ENCODE data around the gene TBC1D17.

The TBC1D17 gene

DNA sequence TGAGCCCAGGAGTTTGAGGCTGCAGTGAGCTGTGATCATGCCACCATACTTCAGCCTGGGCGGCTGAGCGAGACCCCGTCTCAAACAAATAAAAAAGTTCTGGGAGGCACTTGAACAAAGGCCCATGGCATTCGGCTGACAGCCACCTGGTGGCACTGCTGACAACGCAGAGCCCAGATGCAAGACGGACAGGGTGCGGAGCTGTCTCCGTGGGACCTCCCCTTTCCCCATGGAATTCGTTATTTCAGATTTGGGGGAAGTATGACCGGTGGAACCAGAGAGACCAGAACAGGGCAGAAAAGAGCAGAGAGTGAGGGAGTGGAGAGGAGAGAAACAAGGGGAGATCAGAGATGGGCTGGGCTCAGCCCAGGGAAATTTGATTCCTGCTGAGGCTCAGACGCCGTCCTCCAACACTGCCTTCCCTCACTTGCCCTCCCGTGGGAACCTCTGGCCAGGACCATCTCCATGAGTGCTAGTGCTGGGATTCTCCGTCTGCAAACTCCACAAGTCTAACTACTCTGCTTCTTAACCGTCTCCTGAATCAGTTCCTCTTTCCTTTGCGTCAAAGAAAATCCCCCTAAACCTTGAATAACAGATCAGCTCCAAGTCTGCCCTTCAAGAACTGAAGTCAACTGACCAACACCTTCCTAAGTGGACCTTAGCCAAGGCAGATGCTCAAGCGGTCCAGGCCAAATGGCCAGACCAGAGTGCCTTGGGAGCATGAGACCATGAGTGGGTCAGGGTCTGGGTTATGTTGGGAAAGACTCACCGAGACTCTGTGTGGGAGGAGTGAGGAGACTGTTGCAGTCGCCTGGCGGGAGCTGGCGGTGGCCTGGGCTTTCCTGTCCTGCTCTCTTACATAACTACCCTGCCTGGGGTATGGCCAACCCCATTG, 39.6 kb downstream of the TBC1D17 start:
- Histone ChIP-seq H3K27me3 (ENCODE audit: insufficient read depth, poor library complexity, severe bottlenecking) (no peaks in the 10 kb centered on the region), H3K4me3 (ENCODE audit: severe bottlenecking) (no peak overlapping the region), H3K36me3 (ENCODE audit: low read depth) (peaks cover 50% of the 10 kb centered on the region), H3K27ac (ENCODE audit: poor library complexity, severe bottlenecking) (no peak overlapping the region), H3K9me3 (ENCODE audit: severe bottlenecking) (no peaks in the 10 kb centered on the region), H3K4me1 (ENCODE audit: insufficient read depth, poor library complexity, severe bottlenecking) (no peaks in the 10 kb centered on the region)
- ATAC-seq (ENCODE audit: low read depth) = no peak
- DNase-seq (ENCODE audit: low spot score) = no peak
- TF ChIP-seq, protein P1, sequence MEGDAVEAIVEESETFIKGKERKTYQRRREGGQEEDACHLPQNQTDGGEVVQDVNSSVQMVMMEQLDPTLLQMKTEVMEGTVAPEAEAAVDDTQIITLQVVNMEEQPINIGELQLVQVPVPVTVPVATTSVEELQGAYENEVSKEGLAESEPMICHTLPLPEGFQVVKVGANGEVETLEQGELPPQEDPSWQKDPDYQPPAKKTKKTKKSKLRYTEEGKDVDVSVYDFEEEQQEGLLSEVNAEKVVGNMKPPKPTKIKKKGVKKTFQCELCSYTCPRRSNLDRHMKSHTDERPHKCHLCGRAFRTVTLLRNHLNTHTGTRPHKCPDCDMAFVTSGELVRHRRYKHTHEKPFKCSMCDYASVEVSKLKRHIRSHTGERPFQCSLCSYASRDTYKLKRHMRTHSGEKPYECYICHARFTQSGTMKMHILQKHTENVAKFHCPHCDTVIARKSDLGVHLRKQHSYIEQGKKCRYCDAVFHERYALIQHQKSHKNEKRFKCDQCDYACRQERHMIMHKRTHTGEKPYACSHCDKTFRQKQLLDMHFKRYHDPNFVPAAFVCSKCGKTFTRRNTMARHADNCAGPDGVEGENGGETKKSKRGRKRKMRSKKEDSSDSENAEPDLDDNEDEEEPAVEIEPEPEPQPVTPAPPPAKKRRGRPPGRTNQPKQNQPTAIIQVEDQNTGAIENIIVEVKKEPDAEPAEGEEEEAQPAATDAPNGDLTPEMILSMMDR (IDR thresholded peaks at IDR 0.05; ENCODE audit: poor library complexity, severe bottlenecking) = no peak

DNA sequence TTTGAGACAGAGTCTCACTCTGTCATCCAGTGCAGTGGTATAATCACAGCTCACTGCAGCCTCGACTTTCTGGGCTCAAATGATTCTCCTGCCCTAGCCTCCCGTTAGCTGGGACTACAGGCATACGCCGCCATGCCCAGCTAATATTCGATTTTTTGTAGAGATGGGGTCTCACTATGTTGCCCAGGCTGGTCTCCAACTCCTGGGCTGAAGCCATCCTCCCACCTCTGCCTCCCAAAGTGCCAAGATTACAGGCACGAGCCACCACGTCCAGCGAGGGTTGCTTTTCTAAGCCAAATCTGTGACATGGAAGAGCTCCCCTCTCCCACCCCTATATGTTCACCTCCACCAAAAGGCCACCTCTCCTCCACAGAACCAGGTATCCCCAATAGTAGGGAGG, 40.6 kb downstream of the TBC1D17 start:
- Histone ChIP-seq H3K4me1 (ENCODE audit: insufficient read depth, poor library complexity, severe bottlenecking) (no peaks in the 10 kb centered on the region), H3K36me3 (ENCODE audit: low read depth) (peaks cover 46% of the 10 kb centered on the region), H3K27ac (ENCODE audit: poor library complexity, severe bottlenecking) (no peak overlapping the region), H3K4me3 (ENCODE audit: severe bottlenecking) (no peak overlapping the region), H3K9me3 (ENCODE audit: severe bottlenecking) (no peaks in the 10 kb centered on the region), H3K27me3 (ENCODE audit: insufficient read depth, poor library complexity, severe bottlenecking) (no peaks in the 10 kb centered on the region)
- no peak for ATAC-seq (ENCODE audit: low read depth)
- DNase-seq (ENCODE audit: low spot score) = no peak
- TF ChIP-seq, protein P1 (IDR thresholded peaks at IDR 0.05; ENCODE audit: poor library complexity, severe bottlenecking) = no peak

DNA sequence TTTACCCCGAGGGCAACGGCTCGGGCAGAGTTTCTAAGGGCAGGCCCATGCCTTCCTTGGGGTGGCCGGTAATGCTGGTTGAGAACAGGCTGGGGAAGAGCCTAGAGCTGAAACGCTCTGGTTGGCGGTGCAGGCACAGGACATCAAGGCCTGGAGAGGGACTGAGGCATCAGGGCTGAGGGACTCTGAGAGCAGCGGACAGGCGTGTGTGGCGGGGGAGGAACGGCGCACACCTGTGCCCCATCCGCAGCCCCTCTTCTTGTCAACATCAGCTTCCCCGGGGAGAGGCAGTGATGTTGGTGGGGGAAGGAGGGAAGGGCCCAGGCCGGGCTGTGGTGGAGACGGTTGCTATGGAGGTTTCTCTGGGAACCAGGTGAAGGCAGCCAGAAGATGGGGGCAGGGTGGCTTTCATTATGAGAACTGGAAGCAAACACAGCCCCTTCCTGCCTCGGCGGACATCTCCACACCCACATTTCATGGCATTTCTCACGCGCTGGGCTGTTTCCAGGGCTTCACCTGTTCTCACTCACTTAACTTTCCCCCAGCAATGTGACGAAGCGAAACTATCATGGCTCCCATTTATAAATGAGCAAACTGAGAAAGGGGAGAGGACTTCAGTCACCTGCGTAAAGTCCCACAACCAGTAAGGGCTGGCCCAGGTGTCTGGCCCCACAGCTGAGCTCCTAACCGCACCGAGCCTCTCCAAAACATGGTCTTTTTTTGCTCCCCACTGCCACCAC, 43.3 kb downstream of the TBC1D17 start:
- H3K27ac ChIP-seq (ENCODE audit: poor library complexity, severe bottlenecking) = no peak overlapping the region

DNA sequence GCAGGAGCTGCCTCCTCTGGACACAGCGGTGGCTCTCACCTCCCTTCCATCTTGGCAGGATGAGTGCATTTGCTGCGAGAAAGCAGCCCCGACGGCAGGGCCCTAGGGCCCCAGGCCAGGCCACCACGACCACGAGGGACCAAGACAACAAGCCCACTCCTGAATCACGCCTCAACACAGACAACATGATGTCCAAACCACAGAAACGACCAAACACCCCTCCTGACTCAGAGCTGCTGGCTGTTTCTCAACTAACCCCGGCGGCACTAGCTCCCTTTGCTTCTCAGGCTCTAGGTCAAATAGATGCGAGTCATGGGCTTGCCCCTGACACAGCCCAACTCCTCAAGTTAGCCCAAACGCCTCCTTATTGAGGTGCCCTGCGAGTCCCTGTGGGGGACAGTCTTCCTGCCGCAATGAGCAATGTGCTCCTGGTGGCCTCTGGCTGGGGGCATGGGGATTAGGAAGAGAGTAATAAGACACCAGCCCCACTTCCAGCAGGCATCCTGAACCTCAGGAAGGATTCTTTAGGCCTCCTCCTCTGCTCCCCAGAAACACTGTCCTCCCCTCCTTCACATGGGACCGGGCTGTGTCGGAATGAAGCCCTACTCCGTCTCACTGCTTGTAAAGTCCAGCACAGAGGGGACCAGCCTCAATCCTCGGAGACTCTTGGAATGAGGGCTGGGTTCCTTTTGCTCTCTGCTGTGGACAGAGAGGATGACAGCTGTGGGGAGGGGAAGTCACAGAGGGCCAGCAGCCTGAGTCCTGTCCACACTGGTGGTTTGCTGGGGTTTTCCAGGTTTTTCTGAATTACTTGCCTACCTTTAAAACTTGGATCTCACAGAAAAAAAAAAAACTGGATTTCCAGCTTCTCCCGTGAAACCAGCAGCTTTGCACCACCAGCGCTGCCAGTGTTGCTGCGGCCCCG, 44.6 kb downstream of the TBC1D17 start:
- Histone ChIP-seq H3K27me3 (ENCODE audit: insufficient read depth, poor library complexity, severe bottlenecking) (no peaks in the 10 kb centered on the region), H3K4me1 (ENCODE audit: insufficient read depth, poor library complexity, severe bottlenecking) (no peaks in the 10 kb centered on the region), H3K4me3 (ENCODE audit: severe bottlenecking) (no peak overlapping the region), H3K27ac (ENCODE audit: poor library complexity, severe bottlenecking) (no peak overlapping the region), H3K36me3 (ENCODE audit: low read depth) (peaks cover 62% of the 10 kb centered on the region), H3K9me3 (ENCODE audit: severe bottlenecking) (no peaks in the 10 kb centered on the region)
- ATAC-seq (ENCODE audit: low read depth) (peak; percentile 29; the same call in 1 of the 3 replicates), DNase-seq (ENCODE audit: low spot score) (no peak)
- TF ChIP-seq, protein P1 (IDR thresholded peaks at IDR 0.05; ENCODE audit: poor library complexity, severe bottlenecking) = no peak

More for the DNA sequence above, 43.3 kb downstream of the TBC1D17 start:
- TF ChIP-seq, protein P1 (IDR thresholded peaks at IDR 0.05; ENCODE audit: poor library complexity, severe bottlenecking) = no peak
- Histone ChIP-seq H3K9me3 (ENCODE audit: severe bottlenecking) (no peaks in the 10 kb centered on the region), H3K36me3 (ENCODE audit: low read depth) (peaks cover 59% of the 10 kb centered on the region), H3K4me3 (ENCODE audit: severe bottlenecking) (no peak overlapping the region), H3K4me1 (ENCODE audit: insufficient read depth, poor library complexity, severe bottlenecking) (no peaks in the 10 kb centered on the region), H3K27me3 (ENCODE audit: insufficient read depth, poor library complexity, severe bottlenecking) (no peaks in the 10 kb centered on the region)
- ATAC-seq (ENCODE audit: low read depth) (no peak), DNase-seq (ENCODE audit: low spot score) (no peak)
